ENCODE measurements around the gene BLTP3B.

DNA sequence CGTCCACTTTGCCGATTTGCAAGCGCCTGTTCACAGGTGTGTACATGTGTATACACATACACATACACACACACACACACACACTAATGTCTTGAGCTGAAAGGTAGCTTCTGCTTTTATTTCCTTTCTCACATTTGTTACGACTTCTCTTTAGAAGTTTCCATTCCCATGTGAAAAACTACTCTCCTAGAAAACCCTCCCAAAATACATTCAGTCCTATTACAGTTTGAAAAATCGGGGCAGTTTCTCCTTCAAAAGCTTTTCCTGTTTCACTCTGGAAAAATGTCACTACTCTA lies 3.9 kb downstream of the BLTP3B start:
- TF ChIP-seq, protein P1, sequence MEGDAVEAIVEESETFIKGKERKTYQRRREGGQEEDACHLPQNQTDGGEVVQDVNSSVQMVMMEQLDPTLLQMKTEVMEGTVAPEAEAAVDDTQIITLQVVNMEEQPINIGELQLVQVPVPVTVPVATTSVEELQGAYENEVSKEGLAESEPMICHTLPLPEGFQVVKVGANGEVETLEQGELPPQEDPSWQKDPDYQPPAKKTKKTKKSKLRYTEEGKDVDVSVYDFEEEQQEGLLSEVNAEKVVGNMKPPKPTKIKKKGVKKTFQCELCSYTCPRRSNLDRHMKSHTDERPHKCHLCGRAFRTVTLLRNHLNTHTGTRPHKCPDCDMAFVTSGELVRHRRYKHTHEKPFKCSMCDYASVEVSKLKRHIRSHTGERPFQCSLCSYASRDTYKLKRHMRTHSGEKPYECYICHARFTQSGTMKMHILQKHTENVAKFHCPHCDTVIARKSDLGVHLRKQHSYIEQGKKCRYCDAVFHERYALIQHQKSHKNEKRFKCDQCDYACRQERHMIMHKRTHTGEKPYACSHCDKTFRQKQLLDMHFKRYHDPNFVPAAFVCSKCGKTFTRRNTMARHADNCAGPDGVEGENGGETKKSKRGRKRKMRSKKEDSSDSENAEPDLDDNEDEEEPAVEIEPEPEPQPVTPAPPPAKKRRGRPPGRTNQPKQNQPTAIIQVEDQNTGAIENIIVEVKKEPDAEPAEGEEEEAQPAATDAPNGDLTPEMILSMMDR (IDR thresholded peaks at IDR 0.05): no peak
- no peak for TF ChIP-seq POLR2A (IDR thresholded peaks at IDR 0.05)
